Ovary (tissue), 9 donors: ENCODE results near the gene AUTS2. TPM values are rescaled to one million over a fixed set of nuclear protein-coding genes. Genes with fewer than 3 reads are reported as not detected.

ENCODE experiments used
- DNase-seq, 5 donors: peaks; one replicate each; pipeline ENCODE4 v3.0.0-alpha.2; 2019 to 2020
- H3K27ac ChIP-seq, 2 donors: fragments of 200-600 bp; one replicate each; pipeline versions ENCODE4 v1.5.1 to v1.8.0; 2019 to 2022
- H3K27me3 ChIP-seq: fragments of 200-600 bp; one replicate; pipeline ENCODE4 v1.8.0; 2022
- H3K36me3 ChIP-seq: fragments of 200-600 bp; sonication (generic); one replicate; pipeline ENCODE4 v1.5.1; 2019
- H3K4me1 ChIP-seq: one replicate; pipeline ENCODE4 v1.8.1; 2013; ENCODE audit warnings: mild to moderate bottlenecking, moderate library complexity; ENCODE audit not compliant: insufficient read depth
- H3K4me3 ChIP-seq: fragments of 200-600 bp; sonication (generic); one replicate; pipeline ENCODE4 v1.5.1; 2017
- H3K9me3 ChIP-seq, 2 donors: fragments of 200-600 bp in 1 of 2; sonication (generic) in 1 of 2; one replicate each; pipeline versions ENCODE4 v1.5.1 to v1.8.1; 2013 to 2019; ENCODE audit warnings: mild to moderate bottlenecking in 1 of 2, moderate library complexity in 1 of 2
- CTCF ChIP-seq, 3 donors: fragments of 450-650 bp in 2 of 3; fragments of 200-600 bp in 1 of 3; IDR thresholded peaks; one replicate each; pipeline versions ENCODE4 v1.5.1 to v1.8.0; 2016 to 2022; ENCODE audit warnings: antibody characterized with exemption in 3 of 3, mild to moderate bottlenecking in 1 of 3
- EP300 ChIP-seq: sonication (generic); formaldehyde crosslinking; IDR thresholded peaks from one replicate; pipeline ENCODE4 v1.6.1; 2017; ENCODE audit warnings: antibody characterized with exemption
- POLR2A ChIP-seq: fragments of 450-650 bp; IDR thresholded peaks from one replicate; pipeline ENCODE4 v1.6.1; 2017; ENCODE audit warnings: antibody characterized with exemption, mild to moderate bottlenecking, moderate library complexity
- WGBS, 3 donors: extraction: QIAGEN DNeasy Blood & Tissue Kit in 1 of 3; methylation state at CpG; one replicate each; pipeline versions ENCODE4 v1.1.5 to v1.1.7; 2013 to 2017; 5-methylcytosine and 5-hydroxymethylcytosine counted together
- intact Hi-C, 4 donors: fragments of 100-400 bp; cut with DNase I; formaldehyde crosslinking; loops; one replicate each; pipeline versions ENCODE4 v1.11.0 to v1.15.1; 2022 to 2023
- polyA plus RNA-seq, 2 donors: library from polyadenylated mRNA; stranded (reverse); fragments of 200-250 nt in 1 of 2; fragments of 350-450 nt in 1 of 2; fragmentation: Illumina TruSeq in 1 of 2; extraction: RNeasy Lipid Tissue Mini Kit (QIAGEN cat#74804) in 1 of 2; gene quantifications; one replicate each; pipeline ENCODE4 v1.2.3, GENCODE V29; 2013 to 2014
- total RNA-seq, 7 donors: library from RNA; depleted of rRNA in 2 of 7; stranded (reverse); fragments of >200 nt in 2 of 7; fragmentation: NEBNext Ultra II Directional in 3 of 7; extraction: Animal tissue kit (Norgen Biotek cat#: 25700) in 3 of 7; gene quantifications; one replicate each; pipeline versions ENCODE4 v1.1.0 to v1.2.4, GENCODE V29; 2016 to 2023
- donor health status: DM: no; HTN: no; CAD: no; lungs with moderate emphysema.
- donor health status: DM: no; HTN: no; CAD: no.
- donor health status: Bipolar disorder and iron deficiency.
- donor health status: DM: yes; HTN: yes; CAD: no.
- donor health status: DM: no; HTN: no; CAD: no.
- donor health status: DM: yes; HTN: yes; CAD: no.

AUTS2 gene
- total and polyA plus RNA-seq, 9 donors: 18.3 to 60.9 (median 44.9) TPM

DNA sequence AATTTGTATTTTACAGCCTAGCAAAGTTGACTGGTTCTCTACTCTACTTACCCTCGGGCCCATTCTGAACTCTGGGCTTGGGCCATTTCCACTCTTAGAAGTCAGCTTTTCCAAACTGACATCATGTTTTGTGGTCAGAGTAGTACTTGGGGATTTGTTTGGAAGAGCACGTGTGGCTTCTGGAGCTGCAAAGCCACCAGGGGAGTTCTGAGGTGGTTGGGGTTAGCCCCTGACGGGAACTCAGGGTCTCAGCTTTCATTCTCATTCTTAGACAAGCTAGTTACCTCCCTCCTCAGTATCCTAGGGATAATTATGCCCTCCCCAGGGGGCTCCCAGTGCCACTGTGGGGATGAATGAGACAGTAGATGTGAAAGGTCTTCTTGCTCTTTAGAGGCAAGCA, 886.0 kb downstream of the AUTS2 start:
- no peak for DNase-seq
- intact Hi-C loops: no loop called here
- H3K36me3 ChIP-seq: no peaks in the 10 kb centered on the region
- no peak overlapping the region for H3K27ac ChIP-seq
- H3K4me3 ChIP-seq: no peak overlapping the region
- H3K9me3 ChIP-seq: no peaks in the 10 kb centered on the region
- WGBS, 3 donors: 85 to 95% (median 92%) methylated on average over 3 of the region's 3 CpGs
- no peaks in the 10 kb centered on the region for H3K27me3 ChIP-seq
- H3K4me1 ChIP-seq: no peaks in the 10 kb centered on the region
- no peak for TF ChIP-seq CTCF (IDR thresholded peaks at IDR 0.05)
- no peak for TF ChIP-seq POLR2A
- no peak for TF ChIP-seq EP300

- WGBS, 3 donors: 93 to 99% (median 93%) methylated on average over 7 of the region's 7 CpGs
- DNase-seq: no peak
- H3K36me3 ChIP-seq: no peaks in the 10 kb centered on the region
- no peaks in the 10 kb centered on the region for H3K4me1 ChIP-seq
- H3K9me3 ChIP-seq: no peaks in the 10 kb centered on the region
- TF ChIP-seq CTCF (IDR thresholded peaks at IDR 0.05) (no peak), EP300 (no peak), POLR2A (no peak)
- H3K27me3 ChIP-seq: no peaks in the 10 kb centered on the region
- intact Hi-C loops: no loop called here
- H3K27ac ChIP-seq: no peak overlapping the region
- H3K4me3 ChIP-seq: no peak overlapping the region
These were observed 888.7 kb downstream of the AUTS2 start for GRCh38 chr7:70486977-70487376.

GRCh38 chr7:70487428-70487827, 889.2 kb downstream of the AUTS2 start:
- WGBS, 3 donors: 97 to 98% (median 97%) methylated on average over 10 of the region's 10 CpGs
- Histone ChIP-seq H3K4me3 (no peak overlapping the region), H3K27me3 (no peaks in the 10 kb centered on the region), H3K4me1 (no peaks in the 10 kb centered on the region), H3K36me3 (no peaks in the 10 kb centered on the region), H3K9me3 (no peaks in the 10 kb centered on the region), H3K27ac (no peak overlapping the region)
- no peak for DNase-seq
- intact Hi-C loops: no loop called here
- TF ChIP-seq EP300 (no peak), POLR2A (no peak), CTCF (IDR thresholded peaks at IDR 0.05) (no peak)

- Histone ChIP-seq H3K36me3 (no peaks in the 10 kb centered on the region), H3K9me3 (no peaks in the 10 kb centered on the region), H3K27ac (no peak overlapping the region), H3K4me3 (no peak overlapping the region), H3K27me3 (no peaks in the 10 kb centered on the region), H3K4me1 (peaks cover 2% of the 10 kb centered on the region)
- WGBS, 3 donors: 98 to 99% (median 99%) methylated on average over 13 of the region's 13 CpGs
- intact Hi-C loops: no loop called here
- TF ChIP-seq POLR2A (no peak), EP300 (no peak), CTCF (IDR thresholded peaks at IDR 0.05) (no peak)
- no peak for DNase-seq
These were observed 889.6 kb downstream of the AUTS2 start for GRCh38 chr7:70487886-70488285.

DNA sequence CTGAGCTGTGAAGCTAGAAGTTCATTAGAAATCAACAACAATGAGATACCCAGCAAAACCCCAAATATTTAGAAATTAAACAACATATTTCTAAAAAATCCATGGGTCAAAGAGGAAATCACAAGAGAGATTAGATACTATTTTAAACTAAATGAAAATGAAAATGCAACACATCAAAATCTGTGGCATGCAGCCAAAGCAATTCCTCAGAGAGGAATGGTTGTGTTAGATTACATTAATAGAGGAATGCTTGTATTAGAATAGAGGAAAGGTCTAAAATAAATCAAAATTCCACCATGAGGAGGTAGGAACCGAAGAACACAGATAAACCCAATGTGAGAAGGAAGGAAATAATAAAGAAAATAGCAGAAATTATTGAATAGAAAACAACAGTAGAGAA, 891.5 kb downstream of the AUTS2 start:
- no peaks in the 10 kb centered on the region for H3K27me3 ChIP-seq
- intact Hi-C loops: no loop called here
- H3K4me3 ChIP-seq: no peak overlapping the region
- no peak overlapping the region for H3K27ac ChIP-seq
- no peaks in the 10 kb centered on the region for H3K9me3 ChIP-seq
- no peaks in the 10 kb centered on the region for H3K36me3 ChIP-seq
- no peak for DNase-seq
- H3K4me1 ChIP-seq: peaks cover 2% of the 10 kb centered on the region
- TF ChIP-seq EP300: no peak
- no peak for TF ChIP-seq POLR2A
- TF ChIP-seq CTCF (IDR thresholded peaks at IDR 0.05): no peak
- WGBS, 3 donors: 1 to 9% (median 7%) methylated on average over 1 of the region's 1 CpG
